GM19240 (cell line): ENCODE results near the gene FNDC3B.
"Not testable (repeated sequence)": the region's sequence is repeated elsewhere in the genome, so short reads cannot be mapped to it uniquely, and the experiment has no call there.

Experiments
- DNase-seq: peaks from one replicate; pipeline ENCODE4 v3.0.0; 2011; ENCODE audit warnings: low spot score; ENCODE audit not compliant: insufficient read length

FNDC3B gene

GRCh38 chr3:172039436-172040077 is at the start of gene FNDC3B:
FNDC3B (plus strand) TSS chr3:172039578; CDS start chr3:172112480, 72,902 bp downstream.
- peak; percentile 68 for DNase-seq

- DNase-seq: not testable (repeated sequence)
Measured at GRCh38 chr3:171990239-171990638, 49.1 kb upstream of the FNDC3B start.

DNA sequence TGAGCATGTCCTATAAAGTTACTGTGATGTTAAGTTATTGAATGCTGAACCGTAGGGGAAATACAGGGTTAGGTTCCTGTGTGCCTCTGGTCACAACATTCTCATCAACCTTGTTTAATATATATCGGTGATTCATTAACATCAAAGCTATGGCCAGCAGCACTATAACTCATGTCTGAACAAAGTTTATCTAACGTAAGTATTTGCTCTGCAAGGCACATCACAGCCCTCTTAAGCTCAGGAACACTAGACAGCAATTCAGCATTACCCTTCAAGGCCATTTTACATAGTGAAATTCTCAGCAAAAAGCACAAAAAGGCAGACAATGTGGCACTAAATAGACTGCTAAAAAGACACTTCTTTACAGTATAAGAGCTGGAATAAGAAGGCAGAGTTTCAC is 48.2 kb upstream of the FNDC3B start:
- DNase-seq: no peak

GRCh38 chr3:171994646-171995428 is 44.5 kb upstream of the FNDC3B start:
- no peak for DNase-seq

GRCh38 chr3:171995486-171995885 is 43.9 kb upstream of the FNDC3B start:
- DNase-seq: no peak

DNA sequence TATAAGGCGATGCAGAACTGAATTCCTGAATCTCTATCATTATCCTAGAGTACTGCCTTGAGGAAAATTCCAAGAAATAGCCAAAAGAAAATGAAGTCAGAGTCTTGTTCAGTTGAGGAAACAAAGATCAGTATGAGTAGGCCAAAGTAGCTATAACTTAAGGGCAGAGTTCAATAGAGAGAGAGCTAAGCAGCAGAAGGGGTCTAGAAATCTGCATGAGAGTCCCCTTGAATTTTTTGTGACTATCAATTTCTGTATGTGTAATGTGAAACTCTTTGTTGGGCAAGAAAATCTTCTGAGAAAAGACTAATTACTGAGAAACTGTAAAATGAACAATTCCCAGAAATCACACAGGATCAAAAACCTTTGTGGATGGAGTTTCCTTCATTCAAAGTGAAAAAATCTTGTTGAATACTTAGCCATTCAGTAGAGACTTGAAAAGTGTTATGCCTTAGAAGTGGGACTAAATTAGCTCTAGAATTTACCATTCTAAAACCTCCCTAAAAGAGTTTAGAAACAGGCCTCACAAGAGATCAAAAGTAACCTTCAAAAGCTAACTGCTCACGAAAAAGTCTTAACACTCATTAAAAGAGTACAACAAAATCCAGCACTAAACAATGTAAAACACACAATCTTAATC is 43.1 kb upstream of the FNDC3B start:
- no peak for DNase-seq

DNA sequence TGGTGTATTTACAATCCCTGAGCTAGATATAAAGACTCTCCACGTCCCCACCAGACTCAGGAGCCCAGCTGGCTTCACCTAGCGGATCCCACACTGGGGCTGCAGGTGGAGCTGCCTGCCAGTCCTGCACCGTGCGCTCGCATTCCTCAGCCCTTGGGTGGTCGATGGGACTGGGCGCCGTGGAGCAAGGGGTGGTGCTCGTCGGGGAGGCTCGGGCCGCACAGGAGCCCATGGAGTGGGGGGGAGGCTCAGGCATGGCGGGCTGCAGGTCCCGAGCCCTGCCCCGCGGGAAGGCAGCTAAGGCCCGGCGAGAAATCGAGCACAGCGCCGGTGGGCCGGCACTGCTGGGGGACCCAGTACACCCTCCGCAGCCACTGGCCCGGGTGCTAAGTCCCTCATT is 40.6 kb upstream of the FNDC3B start:
- not testable (repeated sequence) for DNase-seq

DNA sequence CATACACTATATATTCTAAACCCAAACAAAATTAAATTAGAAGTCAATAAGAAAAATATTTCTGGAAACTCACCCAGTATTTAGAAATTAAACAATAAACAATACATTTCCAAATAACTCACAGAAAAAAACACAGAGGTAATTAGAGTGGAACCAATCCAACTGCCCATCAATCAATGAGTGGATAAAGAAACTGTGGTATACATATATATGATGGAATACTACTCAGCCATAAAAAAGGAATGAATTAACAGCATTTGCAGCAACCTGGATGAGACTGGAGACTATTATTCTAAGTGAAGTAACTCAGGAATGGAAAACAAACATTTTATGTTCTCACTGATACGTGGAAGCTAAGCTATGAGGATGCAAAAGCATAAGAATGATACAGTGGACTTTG is 37.8 kb upstream of the FNDC3B start:
- not testable (repeated sequence) for DNase-seq

DNA sequence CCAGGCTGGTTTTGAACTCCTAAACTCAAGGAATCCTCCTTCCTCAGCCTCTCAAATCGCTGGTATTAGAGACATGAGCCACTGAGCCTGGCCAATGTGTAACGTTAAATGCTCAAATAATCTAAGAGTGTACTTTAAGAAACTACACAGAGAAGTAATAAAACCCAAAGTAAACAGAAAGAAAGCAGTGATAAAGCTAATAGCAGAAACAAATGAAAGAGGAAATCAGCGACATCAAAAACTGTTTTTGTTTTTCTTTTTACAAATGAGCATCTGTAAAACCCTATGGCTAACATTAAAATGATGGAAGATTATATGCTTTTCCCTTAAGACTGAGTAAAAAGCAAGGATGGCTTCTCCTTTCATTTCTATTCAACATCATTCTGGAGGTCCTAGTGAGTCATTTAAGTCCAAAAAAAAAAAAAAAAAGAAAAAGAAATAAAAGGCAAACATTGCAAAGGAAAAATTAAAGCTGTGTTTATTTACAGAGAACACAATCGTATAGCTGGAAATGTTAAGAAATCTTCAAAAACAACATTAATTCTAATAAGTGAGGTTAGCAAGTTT is 36.8 kb upstream of the FNDC3B start:
- DNase-seq: no peak

- DNase-seq: no peak
Measured at GRCh38 chr3:172003146-172003545, 36.2 kb upstream of the FNDC3B start.

DNA sequence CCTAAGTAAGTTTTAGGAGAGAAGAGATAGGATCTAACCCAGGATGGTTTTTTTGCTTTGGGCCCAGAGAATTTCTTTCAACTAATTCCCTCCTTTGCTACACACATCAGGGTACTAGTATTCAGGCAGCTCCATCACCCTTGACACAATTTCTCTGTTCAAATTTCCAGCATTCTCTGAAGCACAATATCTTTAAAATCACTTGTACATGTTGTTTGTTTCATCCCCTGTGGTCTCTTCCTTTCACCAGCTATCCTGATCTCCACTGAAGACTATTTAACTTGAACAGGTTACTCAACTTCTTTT is 32.4 kb upstream of the FNDC3B start:
- no peak for DNase-seq

- no peak for DNase-seq
Measured at GRCh38 chr3:172009803-172010202, 29.6 kb upstream of the FNDC3B start.

DNA sequence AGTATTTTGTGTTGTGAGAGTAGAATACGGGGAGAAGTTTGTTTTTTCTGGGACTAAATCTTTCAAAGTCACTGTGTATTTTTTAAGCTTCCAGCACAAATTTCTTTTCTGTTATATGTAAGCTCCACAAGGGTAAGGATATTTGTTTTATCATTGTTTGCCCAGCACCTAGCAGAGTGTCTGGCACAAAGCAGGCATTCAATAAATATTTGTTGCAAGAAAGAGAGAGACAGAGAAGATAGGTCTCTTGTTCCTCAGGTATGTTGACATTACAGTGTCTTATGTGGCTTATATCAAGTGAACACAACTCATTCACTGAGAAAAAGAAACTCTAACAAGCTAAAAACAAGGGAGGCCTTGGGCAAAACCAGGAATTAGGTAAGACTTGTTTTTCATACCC is 26.6 kb upstream of the FNDC3B start:
- no peak for DNase-seq

DNA sequence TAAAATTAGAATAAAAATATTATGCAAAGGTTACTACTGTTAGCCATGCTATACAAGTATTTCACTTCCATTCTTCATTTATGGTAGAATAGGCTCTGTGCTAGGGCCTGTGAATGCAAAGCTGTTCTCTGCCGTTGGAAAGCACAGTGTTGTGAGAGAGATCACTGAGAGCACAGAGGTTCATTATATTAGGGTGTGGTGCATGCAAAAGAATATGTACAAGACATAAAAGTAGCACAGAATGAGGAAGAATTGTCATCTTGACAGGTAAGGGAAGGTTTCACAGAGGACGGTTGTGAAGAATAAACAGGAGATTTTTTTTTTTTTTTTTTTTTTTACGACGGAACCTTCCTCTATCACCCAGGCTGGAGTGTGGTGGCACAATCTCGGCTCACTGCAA is 25.2 kb upstream of the FNDC3B start:
- DNase-seq: no peak

GRCh38 chr3:172018364-172018763 is 21.0 kb upstream of the FNDC3B start:
- no peak for DNase-seq

DNA sequence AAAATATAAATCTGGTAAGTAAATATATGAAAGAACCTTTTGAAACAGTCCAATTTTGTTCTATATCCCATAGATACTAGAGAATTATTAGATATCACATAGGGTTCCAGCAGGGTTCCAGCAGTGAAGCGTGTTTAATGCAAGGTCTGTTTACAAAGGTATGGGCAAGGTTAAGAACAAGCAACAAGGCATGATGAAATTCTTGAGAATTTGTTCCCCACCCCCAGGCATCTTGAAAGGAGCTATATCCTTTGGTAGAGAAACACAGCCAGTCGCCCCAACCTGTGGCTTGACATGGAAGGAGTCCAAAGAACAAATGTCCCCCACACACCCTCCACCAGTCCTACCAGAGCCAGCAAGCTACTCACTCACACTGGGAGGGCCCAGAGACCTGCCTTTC is 18.6 kb upstream of the FNDC3B start:
- no peak for DNase-seq

DNA sequence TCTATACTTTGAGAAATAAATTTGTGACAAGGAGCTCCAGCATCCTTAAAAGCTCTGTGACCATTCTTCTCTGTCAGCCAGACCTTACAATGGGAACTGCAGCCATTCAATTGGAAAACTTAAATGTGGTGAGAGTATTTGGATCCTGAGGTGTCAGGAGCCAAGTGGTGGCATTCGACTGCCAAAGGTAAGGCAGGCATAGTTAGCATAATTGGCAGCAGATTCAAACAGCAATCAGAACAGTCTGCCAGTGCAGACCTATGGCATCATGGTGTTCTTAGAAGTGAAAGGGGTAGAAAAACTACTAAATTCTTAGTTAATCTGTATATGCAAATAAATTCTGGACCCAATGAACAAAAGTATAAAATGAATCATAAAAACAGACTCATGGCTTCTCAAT is 18.2 kb upstream of the FNDC3B start:
- DNase-seq: no peak

GRCh38 chr3:172021859-172022258 is 17.5 kb upstream of the FNDC3B start:
- no peak for DNase-seq

DNA sequence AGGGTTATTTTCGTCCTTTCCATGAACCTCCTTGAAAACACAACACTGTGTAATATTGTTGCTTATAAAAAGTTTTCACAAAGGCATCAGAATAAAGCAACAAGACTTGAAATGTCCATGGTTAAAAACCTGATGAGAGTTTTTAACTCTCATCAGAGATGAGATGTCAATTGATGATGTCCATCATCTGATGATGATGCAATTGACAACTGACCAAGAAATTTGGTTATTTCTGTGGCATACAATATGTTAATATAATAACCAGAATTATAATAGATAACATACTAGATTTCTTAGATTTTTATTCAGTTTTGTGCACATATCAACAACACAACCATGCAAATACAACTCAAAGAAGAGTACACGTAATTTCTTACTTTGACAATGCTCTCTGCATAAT is 15.5 kb upstream of the FNDC3B start:
- no peak for DNase-seq

GRCh38 chr3:172024679-172025078 is 14.7 kb upstream of the FNDC3B start:
- DNase-seq: no peak

DNA sequence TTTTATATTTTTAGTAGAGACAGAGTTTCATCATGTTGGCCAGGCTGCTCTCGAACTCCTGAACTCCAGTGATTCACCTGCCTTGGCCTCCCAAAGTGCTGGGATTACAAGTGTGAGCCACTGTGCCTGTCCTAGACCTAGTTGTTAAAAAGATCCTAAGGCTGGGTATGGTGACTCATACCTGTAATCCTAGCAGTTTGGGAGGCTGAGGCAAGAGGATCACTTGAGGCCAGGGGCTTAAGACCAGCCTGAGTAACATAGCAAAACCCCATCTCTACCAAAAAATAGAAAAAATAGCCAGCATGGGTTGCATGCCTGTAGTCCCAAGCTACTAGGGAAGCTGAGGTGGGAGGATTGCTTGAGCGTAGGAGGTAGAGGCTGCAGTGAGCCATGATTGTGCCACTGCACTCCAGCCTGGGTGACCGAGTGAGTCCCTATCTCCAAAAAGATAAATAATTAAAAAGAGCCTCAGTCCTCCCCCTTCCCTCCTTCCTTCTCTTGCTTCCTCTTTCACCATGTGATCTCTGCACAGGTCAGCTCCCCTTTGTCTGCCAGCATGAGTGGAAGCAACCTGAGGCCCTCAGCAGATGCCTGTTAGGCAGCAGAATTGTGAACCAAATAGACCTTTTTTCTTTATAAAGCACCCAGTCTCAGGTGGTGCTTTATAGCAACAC is 9.8 kb upstream of the FNDC3B start:
- DNase-seq: no peak

DNA sequence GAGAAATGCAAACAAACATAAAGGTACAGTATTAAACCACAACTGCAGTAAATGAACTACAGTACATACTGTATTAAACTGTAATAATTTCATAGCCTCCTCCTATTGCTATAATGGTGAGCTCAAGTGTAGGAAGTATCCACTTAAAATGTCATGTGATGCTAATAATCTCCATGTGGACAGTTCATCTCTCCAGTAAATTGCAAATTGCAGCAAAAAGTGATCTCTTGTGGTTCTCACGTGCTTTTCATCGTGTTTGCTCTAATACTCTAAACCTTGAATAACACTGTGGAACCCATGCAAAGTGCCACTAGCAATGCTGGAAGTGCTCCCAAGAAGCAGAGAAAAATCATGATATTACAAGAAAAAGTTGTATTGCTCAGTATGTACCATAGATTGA is 9.2 kb upstream of the FNDC3B start:
- DNase-seq: no peak
